AG09309 (cell line): ENCODE measurements around the gene PSG5.
"Not testable (repeated sequence)": the region's sequence is repeated elsewhere in the genome, so short reads cannot be mapped to it uniquely, and the experiment has no call there.

Source experiments
- DNase-seq: peaks from one replicate; pipeline ENCODE4 v3.0.0-alpha.2; 2010; ENCODE audit warnings: low read depth
- H3K4me3 ChIP-seq: 2 replicates; pipeline ENCODE4 v1.5.1; 2011; ENCODE audit warnings: mild to moderate bottlenecking, low read depth, low read length, moderate library complexity; ENCODE audit not compliant: control insufficient read depth
- TF ChIP-seq, protein P1 (sequence below): IDR thresholded peaks from 2 replicates; pipeline ENCODE4 v1.5.1; 2011; ENCODE audit warnings: mild to moderate bottlenecking, low read depth, low read length, inconsistent platforms; ENCODE audit not compliant: insufficient read depth, control insufficient read depth; ENCODE audit errors: missing control alignments

PSG5 gene

DNA sequence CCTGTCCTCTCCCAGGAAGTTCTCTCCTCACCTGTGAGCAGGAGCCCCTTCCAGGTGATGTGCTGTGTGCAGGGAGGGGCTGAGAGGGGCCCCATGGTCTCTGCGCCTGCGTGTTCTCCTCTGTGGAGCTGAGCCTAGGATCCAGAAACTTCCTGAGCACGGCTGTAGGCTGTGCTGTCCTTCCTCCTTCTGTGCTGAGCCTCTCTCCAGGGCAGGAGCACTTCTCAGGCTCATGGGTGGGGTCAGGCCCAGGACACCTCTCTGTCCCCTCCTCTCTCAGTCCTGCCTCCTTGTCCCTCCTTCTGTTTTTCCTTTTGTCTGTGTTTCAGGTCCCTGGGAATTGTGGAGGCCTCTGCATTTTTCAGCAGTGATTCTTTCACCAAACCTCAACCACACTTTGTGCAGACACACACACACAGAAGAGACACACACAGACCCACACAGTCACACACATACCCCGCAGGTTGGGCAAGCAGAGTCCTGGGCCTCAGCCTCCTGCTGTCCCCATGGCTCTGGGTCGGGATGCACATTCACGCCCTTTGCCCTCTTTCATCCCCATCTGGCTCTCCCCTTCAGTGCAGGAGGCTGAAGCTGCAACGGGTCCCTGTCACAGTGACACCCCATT lies at the start of gene PSG5:
PSG5 (minus strand) TSS at position 226 of the 625 bp plus-strand sequence; CDS start at position 95, 131 bp downstream.
- DNase-seq, result not testable (repeated sequence)
- peak within 1 kb of the TSS; percentile 13; the same call in 1 of the 2 replicates for H3K4me3 ChIP-seq

DNA sequence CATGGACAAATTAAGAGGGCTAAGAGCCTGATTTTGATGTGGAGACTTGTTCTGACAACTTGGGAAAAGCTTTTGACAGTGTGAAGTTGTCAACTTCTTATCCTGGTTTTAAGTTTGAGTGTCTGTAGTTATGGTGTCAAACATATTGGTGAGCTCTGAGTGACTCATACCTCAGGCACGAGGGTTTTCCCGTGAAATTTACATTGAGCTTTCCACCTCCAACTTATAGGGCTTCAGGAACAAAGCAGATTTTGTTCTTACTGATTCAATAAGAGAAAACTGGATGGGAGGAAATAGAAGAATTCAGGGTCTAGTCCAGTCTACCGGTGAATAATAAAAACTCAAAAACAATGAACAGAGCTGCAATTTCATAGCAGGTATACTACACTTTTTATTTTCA lies 49.4 kb upstream of the PSG5 start:
- DNase-seq, result not testable (repeated sequence)

DNA sequence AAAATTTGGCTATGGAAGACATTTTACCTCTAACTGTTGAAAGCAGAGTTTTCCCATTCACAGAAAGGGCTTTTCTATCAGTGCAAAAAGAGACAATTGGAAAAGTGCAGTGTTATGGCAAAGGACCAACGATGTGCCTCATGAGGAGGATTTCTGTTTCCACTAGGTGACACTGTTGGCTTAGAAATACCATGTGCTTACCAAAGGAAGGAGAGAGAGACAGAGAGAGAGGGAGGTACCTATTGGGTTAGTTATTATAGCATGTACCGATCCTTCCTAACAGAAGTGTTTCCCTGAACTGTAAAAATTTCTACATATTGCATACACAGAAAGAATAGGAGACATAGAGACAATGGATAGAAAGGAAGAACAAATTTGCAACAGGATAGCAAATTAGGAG lies 43.0 kb upstream of the PSG5 start:
- TF ChIP-seq, protein P1, sequence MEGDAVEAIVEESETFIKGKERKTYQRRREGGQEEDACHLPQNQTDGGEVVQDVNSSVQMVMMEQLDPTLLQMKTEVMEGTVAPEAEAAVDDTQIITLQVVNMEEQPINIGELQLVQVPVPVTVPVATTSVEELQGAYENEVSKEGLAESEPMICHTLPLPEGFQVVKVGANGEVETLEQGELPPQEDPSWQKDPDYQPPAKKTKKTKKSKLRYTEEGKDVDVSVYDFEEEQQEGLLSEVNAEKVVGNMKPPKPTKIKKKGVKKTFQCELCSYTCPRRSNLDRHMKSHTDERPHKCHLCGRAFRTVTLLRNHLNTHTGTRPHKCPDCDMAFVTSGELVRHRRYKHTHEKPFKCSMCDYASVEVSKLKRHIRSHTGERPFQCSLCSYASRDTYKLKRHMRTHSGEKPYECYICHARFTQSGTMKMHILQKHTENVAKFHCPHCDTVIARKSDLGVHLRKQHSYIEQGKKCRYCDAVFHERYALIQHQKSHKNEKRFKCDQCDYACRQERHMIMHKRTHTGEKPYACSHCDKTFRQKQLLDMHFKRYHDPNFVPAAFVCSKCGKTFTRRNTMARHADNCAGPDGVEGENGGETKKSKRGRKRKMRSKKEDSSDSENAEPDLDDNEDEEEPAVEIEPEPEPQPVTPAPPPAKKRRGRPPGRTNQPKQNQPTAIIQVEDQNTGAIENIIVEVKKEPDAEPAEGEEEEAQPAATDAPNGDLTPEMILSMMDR, result peak; percentile 49
- no peak overlapping the region for H3K4me3 ChIP-seq
- no peak for DNase-seq

More for the DNA sequence above, 49.4 kb upstream of the PSG5 start:
- not testable (repeated sequence) for H3K4me3 ChIP-seq

DNA sequence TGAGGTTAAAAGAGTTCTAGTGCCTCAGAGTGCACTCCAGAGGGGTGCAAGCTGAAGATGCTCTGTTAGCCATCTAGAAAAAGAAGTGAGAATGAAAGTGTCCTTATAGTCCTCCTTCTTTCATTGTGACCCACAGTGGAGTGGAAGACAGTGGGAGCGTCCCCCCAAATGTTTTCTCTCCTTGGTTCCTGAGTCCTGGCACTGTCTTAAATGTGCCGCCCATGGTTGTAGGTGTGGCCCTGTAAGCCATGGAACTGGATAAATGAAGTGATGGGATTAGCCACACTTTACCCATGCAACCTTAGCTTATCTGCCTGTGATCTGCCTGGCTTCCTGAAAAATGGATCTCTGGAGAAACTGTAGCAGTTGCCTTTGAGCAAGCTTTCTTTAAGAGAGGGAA lies 42.4 kb upstream of the PSG5 start:
- not testable (repeated sequence) for DNase-seq, H3K4me3 ChIP-seq

DNA sequence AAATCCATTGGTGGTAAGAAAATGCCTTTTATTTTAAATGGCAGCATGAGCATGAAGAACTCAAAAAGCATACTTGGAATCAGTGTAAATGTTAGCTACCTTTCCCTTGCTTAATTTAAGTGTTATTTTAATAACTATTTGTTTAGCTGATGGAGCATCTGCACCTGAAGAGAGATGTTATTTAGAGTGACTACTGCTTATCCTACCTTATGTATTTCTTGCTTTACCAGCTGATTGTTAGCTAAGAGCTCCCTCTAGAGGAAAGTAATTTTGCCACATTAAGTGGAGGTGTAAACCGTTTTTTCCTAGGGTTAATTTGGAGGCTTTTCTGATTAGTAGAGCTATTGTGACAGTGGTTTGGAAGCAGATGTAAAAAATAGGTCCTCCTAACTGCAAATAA lies 40.6 kb upstream of the PSG5 start:
- not testable (repeated sequence) for H3K4me3 ChIP-seq, DNase-seq

DNA sequence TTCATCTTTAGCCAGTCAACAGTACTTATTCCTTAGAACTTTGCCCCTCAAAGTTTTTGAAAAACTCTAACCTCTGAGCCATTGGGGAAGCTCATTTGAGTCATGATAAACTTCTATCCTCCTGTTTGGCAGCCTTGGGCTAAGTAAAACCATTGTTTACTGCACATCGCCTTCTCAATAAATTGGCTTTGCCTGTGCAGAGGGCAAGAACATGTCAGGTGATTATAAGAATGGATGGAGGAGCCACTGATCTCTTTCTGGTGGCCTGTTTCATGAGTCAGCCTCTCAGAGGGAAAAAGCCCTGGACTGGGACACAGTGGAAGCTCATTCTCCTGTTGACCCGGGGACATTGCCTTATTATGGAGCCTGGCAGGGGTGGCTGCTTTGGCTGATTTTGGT lies 38.5 kb upstream of the PSG5 start:
- no peak overlapping the region for H3K4me3 ChIP-seq
- TF ChIP-seq, protein P1, result no peak
- DNase-seq, result no peak

DNA sequence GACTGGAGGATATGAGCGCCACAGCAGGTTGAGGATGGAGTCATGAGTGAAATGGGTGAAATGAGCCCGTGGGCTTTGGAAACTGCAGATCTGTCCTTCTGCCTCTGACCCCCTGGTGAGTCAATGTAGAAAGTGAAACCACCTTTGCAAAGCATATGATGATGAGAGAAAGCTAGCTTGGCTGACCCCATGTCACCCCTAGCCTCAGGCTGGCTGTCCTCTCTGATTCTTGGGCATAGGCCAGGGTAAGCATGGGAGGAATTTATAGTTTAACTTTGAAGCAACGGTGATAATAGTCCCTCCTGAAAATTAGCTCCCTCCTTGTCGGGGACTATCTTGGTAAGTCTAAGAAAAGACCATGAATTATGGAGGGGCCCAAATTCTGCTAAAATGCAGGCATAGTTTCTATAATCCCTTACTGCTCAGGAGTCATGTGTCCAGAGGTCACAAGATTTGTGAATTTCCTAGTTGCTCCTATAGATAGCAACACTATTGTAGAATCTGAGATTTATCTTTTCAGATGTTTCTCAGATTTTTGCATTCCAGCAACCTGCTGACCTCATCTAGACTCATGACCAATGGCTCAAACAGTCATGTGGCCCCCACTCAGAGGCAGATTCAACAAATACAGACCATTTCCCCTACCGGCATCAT lies 38.0 kb upstream of the PSG5 start:
- DNase-seq, H3K4me3 ChIP-seq: not testable (repeated sequence)

DNA sequence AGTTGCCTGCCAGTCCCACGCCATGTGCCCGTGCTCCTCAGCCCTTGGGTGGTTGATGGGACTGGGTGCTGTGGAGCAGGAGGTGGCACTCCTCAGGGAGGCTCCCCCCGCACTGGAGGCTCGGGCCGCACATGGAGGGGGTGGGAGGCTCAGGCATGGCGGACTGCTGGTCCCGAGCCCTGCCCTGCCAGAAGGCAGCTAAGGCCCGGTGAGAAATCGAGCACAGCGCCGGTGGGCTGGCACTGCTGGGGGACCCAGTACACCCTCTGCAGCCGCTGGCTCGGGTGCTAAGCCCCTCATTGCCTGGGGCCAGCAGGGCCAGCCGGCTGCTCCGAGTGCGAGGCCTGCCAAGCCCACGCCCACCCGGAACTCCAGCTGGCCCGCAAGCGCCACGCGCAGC lies 35.6 kb upstream of the PSG5 start:
- DNase-seq, H3K4me3 ChIP-seq: not testable (repeated sequence)

DNA sequence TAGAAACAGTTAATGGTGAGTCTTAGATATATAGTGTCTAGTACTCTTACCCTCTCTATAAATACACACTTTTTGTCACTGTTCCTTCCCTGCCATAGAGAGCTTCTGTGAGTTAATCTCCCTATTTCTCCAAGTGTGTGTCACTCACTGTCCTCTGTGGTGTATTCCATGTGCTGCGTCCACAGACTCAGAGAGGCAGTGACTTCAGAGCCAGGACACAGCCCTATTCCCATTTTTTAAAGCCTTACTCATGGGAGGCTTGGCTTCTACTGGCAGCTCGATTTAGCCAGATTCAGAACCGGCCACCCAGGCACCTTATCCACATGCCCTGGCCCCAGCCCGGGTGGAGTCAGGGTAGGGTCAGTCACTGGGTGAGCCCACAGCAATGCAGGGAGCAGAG lies 32.8 kb upstream of the PSG5 start:
- not testable (repeated sequence) for DNase-seq, H3K4me3 ChIP-seq

DNA sequence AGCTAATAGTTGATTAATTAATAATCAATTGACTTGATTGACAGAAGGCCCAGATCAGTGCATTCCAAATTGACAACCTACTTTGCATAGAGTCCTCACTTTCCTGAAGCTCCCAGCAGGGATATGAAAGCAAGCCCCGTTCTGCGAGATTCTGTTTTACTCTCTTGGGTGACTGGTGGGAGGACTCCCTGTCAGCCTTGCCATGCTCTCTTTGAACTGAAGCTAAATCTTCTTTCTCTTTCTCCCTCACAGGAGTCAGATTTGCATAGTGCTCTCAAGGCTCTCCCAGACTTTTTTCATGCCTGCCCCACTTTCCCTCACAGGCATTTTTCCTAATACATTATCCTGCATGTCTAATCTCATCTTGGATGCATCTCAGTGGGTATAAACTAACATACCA lies 29.5 kb upstream of the PSG5 start:
- DNase-seq, H3K4me3 ChIP-seq: not testable (repeated sequence)

DNA sequence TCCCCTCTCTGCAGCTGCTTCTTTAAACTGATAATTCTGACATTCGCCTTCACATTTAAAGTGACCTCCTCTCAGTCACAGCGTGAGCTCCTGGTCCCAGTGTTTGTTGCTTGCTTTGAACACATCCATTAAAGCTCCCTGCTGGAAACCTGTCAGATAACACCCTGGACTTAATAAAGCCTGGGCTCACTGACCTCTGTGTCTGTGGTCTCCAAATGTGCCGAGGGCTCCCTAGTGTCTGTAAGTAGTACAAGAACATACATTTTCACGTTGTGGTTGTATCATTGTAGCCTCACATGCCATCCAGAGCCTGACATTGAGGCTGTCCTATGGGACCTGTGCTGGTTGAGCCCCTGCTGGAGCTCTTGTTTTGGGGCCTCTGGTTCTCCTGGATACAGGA lies 21.7 kb upstream of the PSG5 start:
- no peak overlapping the region for H3K4me3 ChIP-seq
- TF ChIP-seq, protein P1, result no peak

More for the DNA sequence above, 21.7 kb upstream of the PSG5 start:
- no peak for DNase-seq
